Measurements from ENCODE around the gene ZIM2. TPM values are rescaled to one million over a fixed set of nuclear protein-coding genes. Genes with fewer than 3 reads are reported as not detected.

ZIM2 gene
- total and polyA plus RNA-seq, 12 donors = 0.24 to 28.1 (median 4.6) TPM

GRCh38 chr19:56873493-56873892 lies 33.0 kb upstream of the ZIM2 start:
- intact Hi-C loops (cut with DNase I) = no loop called here
- Histone ChIP-seq H3K27me3 (no peaks in the 10 kb centered on the region), H3K4me3 (no peak overlapping the region), H3K9me3 (replicated peaks in 1 of 3) (no peaks in the 10 kb centered on the region), H3K27ac (no peak overlapping the region), H3K36me3 (replicated peaks in 1 of 2) (no peaks in the 10 kb centered on the region), H3K4me1 (replicated peaks in 1 of 2) (no peaks in the 10 kb centered on the region)
- WGBS, 4 donors = 87 to 95% (median 92%) methylated on average over 4 to 5 of the region's 5 CpGs
- TF ChIP-seq POLR2A (IDR thresholded peaks at IDR 0.05) = no peak
- TF ChIP-seq CTCF (IDR thresholded peaks at IDR 0.05) = no peak
- no peak for DNase-seq

GRCh38 chr19:56869886-56870285 lies 29.4 kb upstream of the ZIM2 start:
- no peak overlapping the region for H3K4me3 ChIP-seq
- no peaks in the 10 kb centered on the region for H3K36me3 ChIP-seq (replicated peaks in 1 of 2)
- no peaks in the 10 kb centered on the region for H3K9me3 ChIP-seq (replicated peaks in 1 of 3)
- no peaks in the 10 kb centered on the region for H3K4me1 ChIP-seq (replicated peaks in 1 of 2)
- WGBS, 4 donors = 78 to 96% (median 84%) methylated on average over 7 to 8 of the region's 8 CpGs
- no peak overlapping the region for H3K27ac ChIP-seq
- DNase-seq = no peak
- H3K27me3 ChIP-seq = no peaks in the 10 kb centered on the region
- intact Hi-C loops (cut with DNase I) = no loop called here
- no peak for TF ChIP-seq POLR2A (IDR thresholded peaks at IDR 0.05)
- no peak for TF ChIP-seq CTCF (IDR thresholded peaks at IDR 0.05)

- TF ChIP-seq POLR2A (IDR thresholded peaks at IDR 0.05) = no peak
- TF ChIP-seq CTCF (IDR thresholded peaks at IDR 0.05) = no peak
- no peaks in the 10 kb centered on the region for H3K27me3 ChIP-seq
Observed at GRCh38 chr19:56868446-56868845, 27.9 kb upstream of the ZIM2 start.

GRCh38 chr19:56866538-56866937 lies 26.0 kb upstream of the ZIM2 start:
- no peaks in the 10 kb centered on the region for H3K36me3 ChIP-seq (replicated peaks in 1 of 2)
- DNase-seq = peak in 5 of 7 donors; percentile 26 to 79 (median 37)
- 23 to 36% (median 26%) methylated on average over 2 of the region's 2 CpGs for WGBS, 4 donors
- no peak overlapping the region for H3K27ac ChIP-seq
- no peaks in the 10 kb centered on the region for H3K4me1 ChIP-seq (replicated peaks in 1 of 2)
- H3K9me3 ChIP-seq (replicated peaks in 1 of 3) = no peaks in the 10 kb centered on the region
- intact Hi-C loops (cut with DNase I) = no loop called here
- H3K27me3 ChIP-seq = no peaks in the 10 kb centered on the region
- TF ChIP-seq POLR2A (IDR thresholded peaks at IDR 0.05) (no peak), CTCF (IDR thresholded peaks at IDR 0.05) (no peak)
- H3K4me3 ChIP-seq = no peak overlapping the region

More at GRCh38 chr19:56868446-56868845, 27.9 kb upstream of the ZIM2 start:
- no peak for DNase-seq
- no peaks in the 10 kb centered on the region for H3K9me3 ChIP-seq (replicated peaks in 1 of 3)
- H3K36me3 ChIP-seq (replicated peaks in 1 of 2) = no peaks in the 10 kb centered on the region
- H3K4me3 ChIP-seq = no peak overlapping the region
- no peaks in the 10 kb centered on the region for H3K4me1 ChIP-seq (replicated peaks in 1 of 2)
- WGBS, 4 donors = 93 to 100% (median 98%) methylated on average over 1 of the region's 1 CpG
- no peak overlapping the region for H3K27ac ChIP-seq
- intact Hi-C loops (cut with DNase I) = no loop called here

Data from adrenal gland (tissue), 12 donors.